Activated CD8-positive, alpha-beta memory T cell treated with anti-CD3 and anti-CD28 coated beads for 24 hours (primary cell): ENCODE results near the gene MRPL54.
A peak's percentile ranks its signal among the peaks of the same experiment; 100 is the strongest.
"Not testable (repeated sequence)": the region's sequence is repeated elsewhere in the genome, so short reads cannot be mapped to it uniquely, and the experiment has no call there.

Experiments
- DNase-seq: peaks from one replicate; pipeline ENCODE4 v3.0.0-alpha.2; 2020

Gene MRPL54

DNA sequence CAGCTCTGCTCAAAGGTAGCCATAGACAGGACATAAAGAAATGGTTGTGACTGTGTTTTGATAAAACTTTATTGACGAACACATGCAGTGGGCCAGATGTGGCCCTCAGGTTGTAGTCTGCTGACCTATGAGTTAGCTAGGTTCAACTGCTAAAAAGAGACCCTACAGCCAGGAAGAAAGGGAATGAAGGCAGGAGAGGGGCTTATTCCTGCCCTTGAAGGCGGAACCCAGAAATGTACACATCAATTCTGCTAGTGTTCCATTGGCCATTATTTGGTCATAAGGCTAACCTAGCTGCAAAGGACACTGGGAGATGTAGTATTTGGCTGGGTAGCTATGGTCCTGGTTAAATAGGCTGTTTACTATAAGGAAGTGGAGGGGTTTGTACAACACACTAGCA lies 19.0 kb upstream of the MRPL54 start:
- no peak for DNase-seq

- no peak for DNase-seq
Measured at GRCh38 chr19:3745363-3746045, 17.0 kb upstream of the MRPL54 start.

- DNase-seq: no peak
Measured at GRCh38 chr19:3746371-3747056, 16.0 kb upstream of the MRPL54 start.

DNA sequence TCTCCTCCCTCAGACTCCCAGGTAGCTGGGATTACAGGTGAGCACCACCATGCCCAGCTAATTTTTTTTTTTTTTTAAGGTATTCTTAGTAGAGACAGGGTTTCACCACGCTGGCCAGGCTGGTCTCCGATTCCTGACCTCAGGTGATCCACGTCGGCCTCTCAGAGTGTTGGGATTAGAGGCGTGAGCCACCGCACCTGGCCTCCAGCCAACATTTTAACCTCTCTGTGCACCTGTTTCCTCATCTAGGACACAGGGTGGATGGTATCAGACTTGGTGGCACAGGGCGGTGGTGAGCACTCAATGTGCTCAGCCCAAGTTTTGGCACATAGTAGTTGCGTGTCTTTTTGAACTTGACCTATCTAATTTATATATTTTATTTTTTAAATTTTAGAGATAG lies 13.5 kb upstream of the MRPL54 start:
- DNase-seq: no peak

- DNase-seq: no peak
Measured at GRCh38 chr19:3750211-3750610, 12.3 kb upstream of the MRPL54 start.

DNA sequence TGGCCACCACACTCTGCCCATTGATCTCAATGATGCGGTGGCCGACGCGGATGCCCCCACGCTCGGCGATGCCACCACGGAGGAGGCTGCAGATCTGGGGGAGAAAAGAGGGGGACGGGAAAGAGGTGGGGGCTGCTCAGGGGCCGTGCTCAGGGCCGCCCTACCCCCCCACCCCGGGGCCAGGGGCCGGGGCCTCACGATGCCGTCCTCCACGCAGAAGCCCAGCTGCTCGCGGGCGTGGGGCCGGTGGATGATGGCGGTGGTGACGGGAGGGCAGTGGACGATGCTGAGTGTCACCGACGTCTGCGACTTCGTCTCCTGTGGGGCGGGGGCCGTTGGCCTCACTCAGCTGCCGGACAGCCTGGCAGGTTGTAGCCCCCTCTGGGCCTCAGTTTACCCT lies 11.2 kb upstream of the MRPL54 start:
- DNase-seq: no peak

DNA sequence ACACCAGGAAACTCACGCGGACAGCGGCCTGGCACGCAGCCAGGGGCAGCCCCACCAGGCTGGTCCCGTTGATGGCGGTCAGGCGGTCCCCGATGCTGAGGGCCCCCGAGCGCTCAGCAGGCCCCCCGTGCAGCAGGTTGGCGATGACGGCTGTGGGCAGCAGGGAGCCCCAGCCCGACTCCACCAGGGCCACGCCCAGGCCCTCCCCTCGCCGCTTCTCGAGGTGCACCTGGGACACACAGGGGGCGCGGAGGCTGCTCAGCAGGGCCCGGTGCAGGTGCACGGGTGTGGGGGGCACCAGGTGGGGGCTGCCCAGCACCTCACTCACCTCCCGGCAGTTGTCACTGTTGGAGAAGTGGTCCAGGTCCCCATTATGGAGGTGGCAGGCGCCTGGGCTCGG lies 10.0 kb upstream of the MRPL54 start:
- no peak for DNase-seq

GRCh38 chr19:3753631-3754410 lies 8.7 kb upstream of the MRPL54 start:
- DNase-seq: no peak

DNA sequence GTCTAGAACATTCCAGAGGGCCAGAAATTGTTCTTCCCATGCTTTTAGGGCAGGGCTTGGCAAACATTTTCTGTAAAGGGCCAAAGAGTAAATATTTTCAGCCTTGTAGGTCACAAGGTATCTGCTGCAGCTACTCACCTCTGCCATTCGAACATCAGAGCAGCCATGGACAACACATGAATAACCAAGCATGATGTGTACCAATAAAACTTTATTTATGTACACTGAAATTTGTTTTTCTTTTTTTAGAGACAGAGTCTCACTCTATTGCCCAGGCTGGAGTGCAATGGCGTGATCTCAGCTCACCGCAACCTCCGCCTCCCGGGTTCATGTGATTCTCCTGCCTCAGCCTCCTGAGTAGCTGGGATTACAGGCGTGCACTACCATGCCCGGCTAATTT lies 4.8 kb upstream of the MRPL54 start:
- DNase-seq: not testable (repeated sequence)

- not testable (repeated sequence) for DNase-seq
Measured at GRCh38 chr19:3758297-3758696, 4.2 kb upstream of the MRPL54 start.

DNA sequence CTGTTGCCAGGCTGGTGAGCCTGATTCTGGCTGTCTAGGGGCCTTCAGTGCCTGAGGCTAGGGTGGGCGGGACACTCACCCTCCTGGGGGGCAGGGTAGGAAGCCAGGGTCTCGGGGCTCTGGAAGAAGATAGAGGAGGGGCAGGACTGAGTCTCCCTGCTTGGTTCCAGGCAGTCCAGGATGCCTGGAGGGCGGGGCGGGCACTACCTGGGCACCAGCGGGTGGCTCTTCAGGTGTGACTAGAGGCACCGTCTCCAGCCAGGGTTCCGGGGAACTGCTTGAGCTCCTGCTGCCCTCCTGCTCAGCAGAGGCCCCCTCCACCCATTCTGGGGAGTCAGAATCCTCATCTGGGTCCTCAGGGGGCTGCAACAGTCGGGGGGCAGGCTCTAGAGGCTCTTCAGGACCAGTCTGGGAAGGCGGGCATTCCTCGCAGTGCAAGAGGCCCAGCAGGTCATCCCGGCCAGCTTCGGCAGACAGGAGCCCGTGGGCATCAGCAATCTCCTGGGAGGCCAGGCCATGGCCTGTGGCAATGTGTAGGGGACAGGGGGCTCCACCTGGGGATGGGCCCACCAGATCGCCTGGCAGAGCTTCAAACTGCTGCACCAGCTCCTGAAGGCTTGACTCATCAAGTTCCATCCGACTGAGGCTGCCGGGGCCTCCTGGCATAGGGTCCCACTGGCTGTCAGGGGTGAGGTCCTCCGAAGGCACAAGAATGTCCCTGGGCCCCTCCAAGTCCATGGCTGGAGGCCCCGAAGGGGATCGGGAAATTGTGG lies 2.8 kb upstream of the MRPL54 start:
- no peak for DNase-seq

- no peak for DNase-seq
Measured at GRCh38 chr19:3760871-3761361, 1.6 kb upstream of the MRPL54 start.

- DNase-seq: peak; percentile 100
Measured at GRCh38 chr19:3761382-3762129, 926 bp upstream of the MRPL54 start, which contains the start of gene APBA3. Gene APBA3, minus strand, starts transcription at chr19:3761692. Its CDS starts 1,428 bp downstream, at chr19:3760264.

DNA sequence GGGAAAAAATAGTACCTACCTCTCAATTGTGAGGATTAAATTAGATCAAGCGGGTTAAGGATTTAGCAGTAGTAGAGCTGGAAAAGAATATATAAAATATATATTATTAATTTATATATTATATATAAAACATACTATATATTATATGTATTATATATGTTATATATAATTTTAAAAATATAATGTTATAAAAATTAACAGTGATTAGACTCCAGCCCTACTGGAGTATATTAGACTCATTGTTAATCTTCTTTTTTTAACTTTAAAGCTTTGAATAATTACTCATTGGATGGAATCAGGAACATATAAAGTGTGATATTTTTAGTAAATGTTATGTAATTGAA lies 380 bp upstream of the MRPL54 start:
- no peak for DNase-seq

DNA sequence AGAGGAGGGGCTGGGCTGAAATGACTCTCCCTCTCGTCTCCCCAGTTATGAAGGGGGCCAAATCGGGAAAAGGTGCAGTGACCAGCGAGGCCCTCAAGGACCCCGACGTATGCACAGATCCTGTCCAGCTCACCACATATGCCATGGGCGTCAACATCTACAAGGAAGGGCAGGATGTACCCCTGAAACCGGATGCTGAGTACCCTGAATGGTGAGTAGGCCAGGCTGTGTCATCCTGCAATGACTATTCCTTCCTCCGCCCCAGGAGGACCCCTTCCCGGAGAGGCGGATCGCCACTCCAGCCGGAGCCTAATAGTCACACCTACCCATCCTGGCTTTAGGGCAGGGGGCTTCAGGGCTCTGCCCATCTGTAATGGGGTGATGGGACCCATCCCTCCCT lies 2.6 kb downstream of the MRPL54 start:
- no peak for DNase-seq

GRCh38 chr19:3765757-3766156 lies 3.3 kb downstream of the MRPL54 start:
- DNase-seq: not testable (repeated sequence)

GRCh38 chr19:3766520-3766919 lies 4.0 kb downstream of the MRPL54 start:
- no peak for DNase-seq

- DNase-seq: no peak
Measured at GRCh38 chr19:3767050-3767449, 4.6 kb downstream of the MRPL54 start.

DNA sequence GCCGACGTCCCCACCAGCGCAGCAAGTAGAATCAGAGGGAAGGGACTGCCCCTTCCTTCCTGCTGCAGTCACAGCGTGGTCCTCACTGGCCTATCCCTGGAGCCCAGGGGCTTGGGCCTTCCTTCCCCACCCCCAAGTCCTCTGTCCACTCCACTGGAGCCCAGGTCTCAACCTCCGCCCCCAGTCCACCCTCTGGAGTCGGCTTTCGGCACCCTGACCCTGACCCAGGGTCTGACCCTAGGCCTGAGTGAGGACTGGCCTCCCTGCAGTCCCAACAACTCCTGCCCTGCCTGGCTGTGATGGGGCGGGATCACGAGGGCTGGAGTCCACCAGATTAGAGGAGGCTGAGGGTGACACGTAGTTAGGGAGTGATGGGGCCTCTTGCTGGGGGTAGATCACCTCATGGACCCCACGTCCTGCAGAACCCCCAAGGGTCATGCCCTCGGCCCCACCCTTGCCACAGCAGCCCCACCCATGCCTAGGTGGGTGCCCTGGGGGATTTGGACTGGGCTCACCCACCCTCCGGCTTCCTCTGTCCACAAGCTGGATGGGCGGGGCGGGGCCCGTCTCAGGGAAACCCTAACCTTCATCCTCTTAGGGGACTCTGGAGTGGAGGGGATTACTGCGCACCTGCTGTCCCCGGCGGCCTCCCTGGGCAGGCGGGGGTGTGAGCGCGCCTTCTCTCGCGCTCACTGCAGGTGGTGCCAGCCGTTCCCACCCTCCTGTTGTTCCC lies 5.7 kb downstream of the MRPL54 start:
- no peak for DNase-seq

- DNase-seq: no peak
Measured at GRCh38 chr19:3768748-3769099, 6.2 kb downstream of the MRPL54 start.

DNA sequence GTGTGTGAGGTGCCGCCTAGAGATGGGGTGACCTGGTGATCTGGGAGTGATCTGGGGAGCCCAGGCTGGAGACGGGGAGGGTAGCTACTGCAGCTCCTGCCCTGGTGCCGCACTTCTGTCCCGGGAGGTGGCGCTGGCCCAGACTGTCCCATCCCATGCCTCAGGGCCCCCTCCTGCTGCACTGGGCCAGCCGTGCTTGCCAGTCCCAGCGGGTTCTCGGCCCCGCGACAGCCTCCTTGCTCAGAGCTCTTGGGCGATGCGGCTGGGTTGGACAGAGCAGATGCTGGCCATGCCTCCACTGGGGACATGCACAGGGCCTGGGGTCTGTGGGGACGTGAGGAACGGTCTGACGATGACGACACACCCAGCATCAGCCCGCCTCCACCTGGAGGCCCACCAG lies 7.0 kb downstream of the MRPL54 start:
- DNase-seq: no peak
